H1 (cell line): ENCODE data around the gene DCDC1. TPM values are rescaled to one million over a fixed set of nuclear protein-coding genes. Genes with fewer than 3 reads are reported as not detected.

ENCODE experiments used
- CTCF ChIA-PET: fragments of 300-600 bp; sonication (Branson Sonifier 250); formaldehyde crosslinking; loops from one replicate; lab custom pipeline; 2021; ENCODE audit not compliant: partially characterized antibody; lab: Charles Lee
- POLR2A ChIA-PET: fragments of 300-600 bp; sonication (Branson Sonifier 250); formaldehyde crosslinking; loops from one replicate; lab custom pipeline; 2021; ENCODE audit warnings: inconsistent platforms; ENCODE audit not compliant: partially characterized antibody; lab: Charles Lee
- DNase-seq, 2 experiments: peaks; one replicate each; pipeline versions ENCODE4 v3.0.0 to v3.0.0-alpha.2; 2010 to 2022; ENCODE audit warnings: low spot score in 2 of 2, low read depth in 1 of 2, mixed read lengths in 1 of 2
- FAIRE-seq: peaks from 2 replicates; lab custom pipeline; 2011; peaks lifted over from hg19 to GRCh38; lab: Jason Lieb, UNC
- H2AFZ ChIP-seq: 2 replicates; pipeline ENCODE4 v1.8.1; 2012; ENCODE audit warnings: low read length, inconsistent platforms
- H2AK5ac ChIP-seq: 2 replicates; pipeline ENCODE4 v1.6.1; 2013; ENCODE audit warnings: low read depth, low read length
- H2BK120ac ChIP-seq: replicated peaks from 2 replicates; pipeline ENCODE3; 2013; ENCODE audit warnings: low read depth, low read length, inconsistent platforms
- H2BK12ac ChIP-seq: 2 replicates; pipeline ENCODE4 v1.6.1; 2013; ENCODE audit warnings: low read depth, low read length
- H2BK15ac ChIP-seq: 2 replicates; pipeline ENCODE4 v1.6.1; 2013; ENCODE audit warnings: low read length
- H2BK20ac ChIP-seq: 2 replicates; pipeline ENCODE4 v1.6.1; 2013; ENCODE audit warnings: low read length
- H2BK5ac ChIP-seq: 2 replicates; pipeline ENCODE4 v1.6.1; 2013; ENCODE audit warnings: low read depth, low read length
- H3K14ac ChIP-seq: 2 replicates; pipeline ENCODE4 v1.6.1; 2013; ENCODE audit warnings: inconsistent platforms; ENCODE audit not compliant: insufficient read length
- H3K18ac ChIP-seq: 2 replicates; pipeline ENCODE4 v1.6.1; 2013; ENCODE audit warnings: low read length; ENCODE audit errors: extremely low read depth
- H3K23ac ChIP-seq: 2 replicates; pipeline ENCODE4 v1.6.1; 2013; ENCODE audit warnings: inconsistent platforms; ENCODE audit not compliant: insufficient read length
- H3K23me2 ChIP-seq: 2 replicates; pipeline ENCODE4 v1.6.1; 2013; ENCODE audit warnings: low read depth, low read length
- H3K27ac ChIP-seq: 2 replicates; pipeline ENCODE4 v1.6.1; 2011; ENCODE audit warnings: low read depth, low read length, inconsistent platforms
- H3K27me3 ChIP-seq, 4 experiments: replicated peaks in 1 of 4; 1 replicate in 1 of 4; 2 replicates in 3 of 4; pipeline versions ENCODE4 v1.6.1 to v1.8.1; 2011 to 2013; ENCODE audit warnings: low read length in 3 of 4, mild to moderate bottlenecking in 3 of 4, inconsistent platforms in 2 of 4, mixed read lengths in 2 of 4, moderate library complexity in 1 of 4; ENCODE audit not compliant: control insufficient read depth in 3 of 4, insufficient read depth in 3 of 4; ENCODE audit errors: extremely low read depth in 1 of 4
- H3K36me3 ChIP-seq, 4 experiments: 2 replicates each; pipeline versions ENCODE4 v1.6.1 to v1.8.1; 2011 to 2013; ENCODE audit warnings: mild to moderate bottlenecking in 4 of 4, low read length in 3 of 4, moderate library complexity in 2 of 4, control low read depth in 1 of 4, inconsistent platforms in 1 of 4; ENCODE audit not compliant: insufficient read depth in 4 of 4, control insufficient read depth in 2 of 4
- H3K4ac ChIP-seq: replicated peaks from 2 replicates; pipeline ENCODE3; 2013; ENCODE audit warnings: low read length, low read depth, mixed read lengths, inconsistent platforms; ENCODE audit not compliant: insufficient read length
- H3K4me1 ChIP-seq, 4 experiments: replicated peaks in 1 of 4; 1 replicate in 1 of 4; 2 replicates in 3 of 4; pipeline versions ENCODE4 v1.6.1 to v1.8.1; 2011 to 2013; ENCODE audit warnings: low read length in 3 of 4, inconsistent platforms in 2 of 4, mixed read lengths in 1 of 4; ENCODE audit not compliant: insufficient read depth in 4 of 4, control insufficient read depth in 3 of 4
- H3K4me2 ChIP-seq, 2 experiments: 2 replicates each; pipeline versions ENCODE4 v1.6.1 to v1.8.1; 2011 to 2013; ENCODE audit warnings: low read depth in 2 of 2, low read length in 2 of 2, control low read depth in 1 of 2, inconsistent platforms in 1 of 2, mild to moderate bottlenecking in 1 of 2; ENCODE audit not compliant: insufficient read depth in 1 of 2
- H3K4me3 ChIP-seq, 4 experiments: fragments of 200-600, 300-600 bp in 1 of 4; sonication (generic), shearing (Covaris generic), sonication (Bioruptor Twin) in 1 of 4; 2 replicates each; pipeline versions ENCODE4 v1.5.1 to v1.8.1; 2011 to 2016; ENCODE audit warnings: low read length in 4 of 4, low read depth in 3 of 4, control low read depth in 2 of 4, inconsistent platforms in 2 of 4, mild to moderate bottlenecking in 2 of 4, mixed read lengths in 1 of 4, moderate library complexity in 1 of 4; ENCODE audit not compliant: insufficient read depth in 2 of 4; ENCODE audit errors: extremely low read depth in 1 of 4
- H3K56ac ChIP-seq: replicated peaks from 2 replicates; pipeline ENCODE3; 2013; ENCODE audit warnings: low read depth, mild to moderate bottlenecking, mixed read lengths, low read length, inconsistent platforms; ENCODE audit not compliant: insufficient read length
- H3K79me1 ChIP-seq: 2 replicates; pipeline ENCODE4 v1.6.1; 2013; ENCODE audit warnings: low read depth, low read length, control low read depth
- H3K79me2 ChIP-seq, 2 experiments: 2 replicates each; pipeline versions ENCODE4 v1.6.1 to v1.8.1; 2012 to 2013; ENCODE audit warnings: low read length in 2 of 2, mild to moderate bottlenecking in 2 of 2, inconsistent platforms in 1 of 2; ENCODE audit not compliant: insufficient read depth in 2 of 2, control insufficient read depth in 1 of 2
- H3K9ac ChIP-seq, 4 experiments: replicated peaks in 1 of 4; 1 replicate in 1 of 4; 2 replicates in 3 of 4; pipeline versions ENCODE4 v1.6.1 to v1.8.1; 2011 to 2013; ENCODE audit warnings: low read depth in 3 of 4, low read length in 3 of 4, control low read depth in 2 of 4, mild to moderate bottlenecking in 2 of 4, moderate library complexity in 2 of 4, inconsistent platforms in 1 of 4; ENCODE audit errors: extremely low read depth in 1 of 4
- H3K9me3 ChIP-seq, 2 experiments: 2 replicates each; pipeline versions ENCODE4 v1.6.1 to v1.8.1; 2012 to 2013; ENCODE audit warnings: mild to moderate bottlenecking in 2 of 2, moderate library complexity in 2 of 2, control low read depth in 1 of 2, inconsistent platforms in 1 of 2, low read depth in 1 of 2, low read length in 1 of 2, mixed read lengths in 1 of 2; ENCODE audit not compliant: insufficient read depth in 2 of 2
- H4K20me1 ChIP-seq, 2 experiments: replicated peaks in 1 of 2; 2 replicates each; pipeline versions ENCODE3 to v1.8.1; 2011 to 2013; ENCODE audit warnings: inconsistent platforms in 2 of 2, low read length in 2 of 2, mild to moderate bottlenecking in 1 of 2; ENCODE audit not compliant: insufficient read depth in 2 of 2, control insufficient read depth in 1 of 2
- H4K5ac ChIP-seq: 2 replicates; pipeline ENCODE4 v1.6.1; 2013; ENCODE audit warnings: low read length, low read depth, mixed read lengths, inconsistent platforms; ENCODE audit not compliant: insufficient read length
- H4K8ac ChIP-seq: 2 replicates; pipeline ENCODE4 v1.8.0; 2013; ENCODE audit warnings: mild to moderate bottlenecking, moderate library complexity, low read length, inconsistent platforms; ENCODE audit not compliant: insufficient read depth; ENCODE audit errors: extremely low read depth
- H4K91ac ChIP-seq: replicated peaks from 2 replicates; pipeline ENCODE3; 2013; ENCODE audit warnings: low read length, mixed read lengths, inconsistent platforms; ENCODE audit not compliant: insufficient read length
- CBX5 ChIP-seq: fragments of 300-800, 300-1000 bp; sonication (generic); IDR thresholded peaks from 2 replicates; pipeline ENCODE4 v1.7.1; 2016; ENCODE audit warnings: antibody characterized with exemption, low read length, low read depth
- FOSL1 ChIP-seq: IDR thresholded peaks from 2 replicates; pipeline ENCODE4 v1.6.1; 2011; ENCODE audit warnings: mild to moderate bottlenecking, low read depth, low read length, moderate library complexity; ENCODE audit not compliant: insufficient read depth
- KDM1A ChIP-seq: fragments of 200-600, 300-600 bp; sonication (generic); IDR thresholded peaks from 2 replicates; pipeline ENCODE4 v1.7.1; 2016; ENCODE audit warnings: mild to moderate bottlenecking, low read length, borderline replicate concordance
- MAFK ChIP-seq: IDR thresholded peaks from 2 replicates; pipeline ENCODE4 v1.6.1; 2012; ENCODE audit warnings: low read depth, mild to moderate bottlenecking, improper control_type of control experiment, low read length
- TAF1 ChIP-seq: IDR thresholded peaks from 2 replicates; pipeline ENCODE4 v1.6.1; 2011; ENCODE audit warnings: mild to moderate bottlenecking, low read depth, low read length
- WGBS, 2 experiments: shearing (Covaris generic) in 1 of 2; methylation state at CpG; one replicate each; pipeline versions ENCODE4 v1.1.6 to v1.1.7; 2013 to 2015; ENCODE audit warnings: low lambda C conversion rate in 2 of 2, mixed read lengths in 2 of 2, inconsistent platforms in 1 of 2, low coverage in 1 of 2, missing lambda C conversion rate in 1 of 2; ENCODE audit not compliant: insufficient replicate concordance in 2 of 2, insufficient coverage in 1 of 2, insufficient read length in 1 of 2; ENCODE audit errors: extremely low coverage in 1 of 2, missing lambda C conversion rate in 1 of 2; 5-methylcytosine and 5-hydroxymethylcytosine counted together
- polyA plus RNA-seq, 7 experiments: library from polyadenylated mRNA; depleted of rRNA in 3 of 7; stranded (reverse) in 5 of 7; unstranded in 2 of 7; fragments of >200 nt in 5 of 7; fragments of 200-250 nt in 2 of 7; gene quantifications; 1 replicate in 5 of 7; 2 replicates in 1 of 7; 4 replicates in 1 of 7; pipeline versions ENCODE4 v1.2.1 to v1.2.3, GENCODE V29; 2011 to 2013; ENCODE audit warnings: missing spikeins in 2 of 7, mixed read lengths in 2 of 7
- total RNA-seq: library from RNA; stranded (reverse); fragmentation: NEBNext Ultra II Directional; extraction: Animal tissue kit (Norgen Biotek cat#: 25700); gene quantifications from 2 replicates; pipeline ENCODE4 v1.2.1, GENCODE V29; 2021
- TF ChIP-seq, protein P1 (sequence below): IDR thresholded peaks from 2 replicates; pipeline ENCODE4 v1.6.1; 2012; ENCODE audit warnings: inconsistent platforms
- TF ChIP-seq, protein P2 (sequence below): IDR thresholded peaks from 2 replicates; pipeline ENCODE4 v1.6.1; 2011; ENCODE audit warnings: low read length, improper control_type of control experiment

Gene DCDC1
- total and polyA plus RNA-seq, 2 of the 8 experiments (the other 6 are each of a cell fraction or from before 2014, with no cell fraction given): 0.15 to 0.56 TPM

DNA sequence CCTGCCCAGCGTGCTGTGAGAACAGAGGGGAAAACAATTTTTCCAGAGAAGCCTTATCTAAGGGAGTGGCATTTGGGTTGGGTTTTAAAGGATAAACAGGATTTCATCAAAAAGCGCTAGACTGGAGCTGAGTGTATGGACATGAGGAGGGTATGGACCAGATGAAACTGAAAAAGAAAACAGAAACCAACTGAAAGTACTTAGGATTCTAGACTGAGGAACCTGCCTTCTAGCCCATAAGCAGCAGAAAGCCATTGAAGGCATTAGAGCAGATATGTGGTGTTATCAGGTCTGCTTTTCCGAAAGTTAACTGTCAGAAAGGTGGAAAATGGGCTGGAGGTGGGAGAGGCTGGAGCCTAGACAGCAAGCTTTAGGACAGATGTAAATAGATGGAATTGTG, 443.4 kb downstream of the DCDC1 start:
- Histone ChIP-seq H3K18ac (no peak overlapping the region), H3K56ac (no peak overlapping the region), H3K23me2 (no peaks in the 10 kb centered on the region), H3K4me3 (no peak overlapping the region), H4K5ac (no peak overlapping the region), H2AK5ac (no peak overlapping the region), H3K9me3 (no peaks in the 10 kb centered on the region), H3K9ac (no peak overlapping the region), H3K36me3 (no peaks in the 10 kb centered on the region), H3K4ac (no peak overlapping the region), H3K27me3 (no peaks in the 10 kb centered on the region), H4K8ac (no peak overlapping the region), H3K14ac (no peak overlapping the region), H3K79me2 (no peaks in the 10 kb centered on the region), H2BK120ac (no peak overlapping the region), H3K23ac (no peak overlapping the region), H3K79me1 (no peaks in the 10 kb centered on the region), H4K20me1 (no peaks in the 10 kb centered on the region), H2BK5ac (no peak overlapping the region), H2AFZ (no peak overlapping the region), H2BK15ac (no peak overlapping the region), H3K4me2 (no peak overlapping the region), H3K27ac (no peak overlapping the region), H2BK20ac (no peak overlapping the region), H2BK12ac (no peak overlapping the region), H4K91ac (no peak overlapping the region), H3K4me1 (no peaks in the 10 kb centered on the region)
- TF ChIP-seq CBX5 (no peak), FOSL1 (no peak), TAF1 (no peak), MAFK (no peak), KDM1A (no peak)
- TF ChIP-seq, protein P1, sequence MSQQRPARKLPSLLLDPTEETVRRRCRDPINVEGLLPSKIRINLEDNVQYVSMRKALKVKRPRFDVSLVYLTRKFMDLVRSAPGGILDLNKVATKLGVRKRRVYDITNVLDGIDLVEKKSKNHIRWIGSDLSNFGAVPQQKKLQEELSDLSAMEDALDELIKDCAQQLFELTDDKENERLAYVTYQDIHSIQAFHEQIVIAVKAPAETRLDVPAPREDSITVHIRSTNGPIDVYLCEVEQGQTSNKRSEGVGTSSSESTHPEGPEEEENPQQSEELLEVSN: no peak
- TF ChIP-seq, protein P2, sequence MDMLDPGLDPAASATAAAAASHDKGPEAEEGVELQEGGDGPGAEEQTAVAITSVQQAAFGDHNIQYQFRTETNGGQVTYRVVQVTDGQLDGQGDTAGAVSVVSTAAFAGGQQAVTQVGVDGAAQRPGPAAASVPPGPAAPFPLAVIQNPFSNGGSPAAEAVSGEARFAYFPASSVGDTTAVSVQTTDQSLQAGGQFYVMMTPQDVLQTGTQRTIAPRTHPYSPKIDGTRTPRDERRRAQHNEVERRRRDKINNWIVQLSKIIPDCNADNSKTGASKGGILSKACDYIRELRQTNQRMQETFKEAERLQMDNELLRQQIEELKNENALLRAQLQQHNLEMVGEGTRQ: no peak
- DNase-seq (no peak), FAIRE-seq (no peak)
- 92% methylated on average over 3 of the region's 3 CpGs; no CpG with 5 or more reads in 1 of the 2 experiments for WGBS, 2 experiments
- POLR2A ChIA-PET: no interaction called here
- CTCF ChIA-PET: interaction anchor here (0.8 to 2.9 kb wide), 9 partner anchors 9 to 798 kb away, joined by 3 to 11 read pairs (median 4); no protein-coding TSS in a partner anchor
